LNCaP clone FGC (cell line): ENCODE results near the gene MB21D2.

Source experiments
- DNase-seq: peaks from one replicate; pipeline ENCODE4 v3.0.0-alpha.2; 2011; ENCODE audit warnings: low read depth
- H3K4me3 ChIP-seq: 2 replicates; pipeline ENCODE4 v1.5.1; 2011; ENCODE audit warnings: mild to moderate bottlenecking, low read depth, low read length, control low read depth
- CTCF ChIP-seq: IDR thresholded peaks from 2 replicates; pipeline ENCODE4 v1.5.1; 2012; ENCODE audit warnings: mild to moderate bottlenecking; ENCODE audit not compliant: control insufficient read depth, insufficient read depth; ENCODE audit errors: extremely low read depth

The MB21D2 gene

GRCh38 chr3:192887701-192888100, 30.0 kb downstream of the MB21D2 start:
- no peak for TF ChIP-seq CTCF
- no peak overlapping the region for H3K4me3 ChIP-seq
- DNase-seq = no peak

- no peak for TF ChIP-seq CTCF
Measured at GRCh38 chr3:192887047-192887446, 30.6 kb downstream of the MB21D2 start.

GRCh38 chr3:192884777-192885773, 32.6 kb downstream of the MB21D2 start:
- no peak for TF ChIP-seq CTCF
- H3K4me3 ChIP-seq = no peak overlapping the region
- DNase-seq = no peak

More at GRCh38 chr3:192887047-192887446, 30.6 kb downstream of the MB21D2 start:
- no peak overlapping the region for H3K4me3 ChIP-seq
- DNase-seq = no peak

GRCh38 chr3:192883512-192883911, 34.1 kb downstream of the MB21D2 start:
- DNase-seq = no peak
- H3K4me3 ChIP-seq = no peak overlapping the region
- no peak for TF ChIP-seq CTCF

- no peak for TF ChIP-seq CTCF
- no peak overlapping the region for H3K4me3 ChIP-seq
- no peak for DNase-seq
Measured at GRCh38 chr3:192881159-192881786, 36.4 kb downstream of the MB21D2 start.

GRCh38 chr3:192880313-192880712, 37.3 kb downstream of the MB21D2 start:
- H3K4me3 ChIP-seq = no peak overlapping the region
- DNase-seq = no peak
- no peak for TF ChIP-seq CTCF
